HEK293 (cell line): ENCODE measurements around the gene PROX1.

ENCODE experiments used
- CTCF ChIA-PET: fragments of 350-600 bp; formaldehyde crosslinking; extraction: SDS; loops from one replicate; lab custom pipeline; 2021; ENCODE audit warnings: antibody characterized with exemption; lab: Yijun Ruan, JAX
- POLR2A ChIA-PET: fragments of 300-600 bp; formaldehyde crosslinking; extraction: SDS; loops from one replicate; lab custom pipeline; 2020; ENCODE audit warnings: antibody characterized with exemption, inconsistent platforms; lab: Yijun Ruan, JAX
- H3K27ac ChIP-seq: fragments of 200-500 bp; sonication (Bioruptor generic); 2 replicates; pipeline ENCODE4 v1.5.1; 2014; ENCODE audit warnings: low read depth, low read length, control low read depth, inconsistent platforms; ENCODE audit errors: extremely low read depth
- H3K36me3 ChIP-seq, 2 experiments: fragments of 200-500 bp in 1 of 2; sonication (Bioruptor generic) in 1 of 2; 1 replicate in 1 of 2; 2 replicates in 1 of 2; pipeline ENCODE4 v1.5.1; 2014 to 2017; ENCODE audit warnings: inconsistent platforms in 2 of 2, low read length in 2 of 2; ENCODE audit not compliant: control insufficient read depth in 2 of 2, insufficient read depth in 1 of 2
- H3K4me1 ChIP-seq: fragments of 200-500 bp; sonication (Bioruptor generic); 2 replicates; pipeline ENCODE4 v1.5.1; 2014; ENCODE audit warnings: mild to moderate bottlenecking, low read length, inconsistent platforms; ENCODE audit not compliant: control insufficient read depth, insufficient read depth
- H3K4me3 ChIP-seq: 2 replicates; pipeline ENCODE4 v1.5.1; 2011; ENCODE audit warnings: low read depth, mild to moderate bottlenecking, control low read depth, low read length, moderate library complexity
- H3K9me3 ChIP-seq: fragments of 200-500 bp; sonication (Bioruptor generic); 2 replicates; pipeline ENCODE4 v1.5.1; 2014; ENCODE audit warnings: low read depth, low read length, inconsistent platforms; ENCODE audit not compliant: control insufficient read depth, insufficient read depth
- BCL11B ChIP-seq: fragments of 450-650 bp; formaldehyde crosslinking; IDR thresholded peaks from 2 replicates; pipeline ENCODE4 v1.5.1; 2016; ENCODE audit warnings: low read depth, missing biosample characterization, missing genetic modification characterization
- HOXA7 ChIP-seq: sonication (generic); formaldehyde crosslinking; IDR thresholded peaks from 2 replicates; pipeline ENCODE4 v1.8.1; 2022; ENCODE audit warnings: missing genetic modification reagents, borderline replicate concordance
- KLF16 ChIP-seq: fragments of 450-650 bp; formaldehyde crosslinking; IDR thresholded peaks from 2 replicates; pipeline ENCODE4 v1.5.1; 2017; ENCODE audit warnings: missing biosample characterization, missing genetic modification characterization
- KLF17 ChIP-seq: fragments of 450-650 bp; formaldehyde crosslinking; IDR thresholded peaks from 2 replicates; pipeline ENCODE4 v1.5.1; 2016; ENCODE audit warnings: missing biosample characterization, missing genetic modification characterization
- KLF9 ChIP-seq: fragments of 450-650 bp; formaldehyde crosslinking; IDR thresholded peaks from 2 replicates; pipeline ENCODE4 v1.5.1; 2016; ENCODE audit warnings: missing biosample characterization, missing genetic modification characterization, low read depth
- PRDM2 ChIP-seq: fragments of 450-650 bp; formaldehyde crosslinking; IDR thresholded peaks from 2 replicates; pipeline ENCODE4 v1.5.1; 2016; ENCODE audit warnings: missing biosample characterization, missing genetic modification characterization, borderline replicate concordance
- SALL2 ChIP-seq: fragments of 450-650 bp; formaldehyde crosslinking; IDR thresholded peaks from 2 replicates; pipeline ENCODE4 v1.5.0; 2017; ENCODE audit warnings: missing biosample characterization, mild to moderate bottlenecking, missing genetic modification characterization, borderline replicate concordance
- SCRT2 ChIP-seq: fragments of 450-650 bp; formaldehyde crosslinking; IDR thresholded peaks from 2 replicates; pipeline ENCODE4 v1.5.1; 2016; ENCODE audit warnings: missing biosample characterization, missing genetic modification characterization
- SP3 ChIP-seq: fragments of 450-650 bp; formaldehyde crosslinking; IDR thresholded peaks from 2 replicates; pipeline ENCODE4 v1.5.1; 2016; ENCODE audit warnings: missing biosample characterization, missing genetic modification characterization
- ZBTB8A ChIP-seq: fragments of 450-650 bp; formaldehyde crosslinking; IDR thresholded peaks from 2 replicates; pipeline ENCODE4 v1.5.1; 2016; ENCODE audit warnings: missing biosample characterization, missing genetic modification characterization
- ZFHX2 ChIP-seq: fragments of 450-650 bp; formaldehyde crosslinking; conservative IDR thresholded peaks from 2 replicates; pipeline ENCODE4 v1.5.1; 2016; ENCODE audit warnings: missing biosample characterization, missing genetic modification characterization
- ZNF146 ChIP-seq: fragments of 450-650 bp; formaldehyde crosslinking; IDR thresholded peaks from 2 replicates; pipeline ENCODE4 v1.5.1; 2016; ENCODE audit warnings: missing biosample characterization, missing genetic modification characterization
- ZNF175 ChIP-seq: fragments of 450-650 bp; formaldehyde crosslinking; IDR thresholded peaks from 2 replicates; pipeline ENCODE4 v1.5.1; 2016; ENCODE audit warnings: missing biosample characterization, missing genetic modification characterization
- ZNF416 ChIP-seq: fragments of 450-650 bp; formaldehyde crosslinking; IDR thresholded peaks from 2 replicates; pipeline ENCODE4 v1.5.1; 2016; ENCODE audit warnings: missing biosample characterization, missing genetic modification characterization
- ZNF510 ChIP-seq: fragments of 450-650 bp; formaldehyde crosslinking; IDR thresholded peaks from 2 replicates; pipeline ENCODE4 v1.5.1; 2018; ENCODE audit warnings: mild to moderate bottlenecking, missing genetic modification characterization, missing biosample characterization; ENCODE audit not compliant: insufficient replicate concordance
- ZNF558 ChIP-seq: fragments of 450-650 bp; formaldehyde crosslinking; IDR thresholded peaks from 2 replicates; pipeline ENCODE4 v1.5.1; 2016; ENCODE audit warnings: missing biosample characterization, missing genetic modification characterization
- ZNF561 ChIP-seq: fragments of 450-650 bp; IDR thresholded peaks from 2 replicates; pipeline ENCODE4 v1.5.1; 2018; ENCODE audit warnings: missing biosample characterization, missing genetic modification characterization, borderline replicate concordance
- ZNF580 ChIP-seq: fragments of 450-650 bp; formaldehyde crosslinking; IDR thresholded peaks from 2 replicates; pipeline ENCODE4 v1.5.1; 2016; ENCODE audit warnings: missing biosample characterization, missing genetic modification characterization
- ZNF621 ChIP-seq: fragments of 450-650 bp; formaldehyde crosslinking; IDR thresholded peaks from 2 replicates; pipeline ENCODE4 v1.5.1; 2017; ENCODE audit warnings: missing biosample characterization, missing genetic modification characterization
- ZNF747 ChIP-seq: fragments of 450-650 bp; formaldehyde crosslinking; IDR thresholded peaks from 2 replicates; pipeline ENCODE4 v1.5.1; 2016; ENCODE audit warnings: missing biosample characterization, missing genetic modification characterization
- ZSCAN23 ChIP-seq: fragments of 450-650 bp; formaldehyde crosslinking; IDR thresholded peaks from 2 replicates; pipeline ENCODE4 v1.5.1; 2016; ENCODE audit warnings: missing biosample characterization, missing genetic modification characterization
- ZSCAN30 ChIP-seq: fragments of 450-650 bp; IDR thresholded peaks from 2 replicates; pipeline ENCODE4 v1.5.1; 2018; ENCODE audit warnings: missing biosample characterization, mild to moderate bottlenecking, missing genetic modification characterization, moderate library complexity
- ZSCAN5A ChIP-seq: fragments of 450-650 bp; formaldehyde crosslinking; IDR thresholded peaks from 2 replicates; pipeline ENCODE4 v1.5.1; 2016; ENCODE audit warnings: missing biosample characterization, missing genetic modification characterization

The PROX1 gene

GRCh38 chr1:214012418-214012817 lies 24.6 kb downstream of the PROX1 start:
- no peaks in the 10 kb centered on the region; the same call in 1 of the 2 replicates for H3K4me1 ChIP-seq
- ChIA-PET POLR2A (no interaction called here), CTCF (interaction anchor here (0.6 to 1.1 kb wide), 2 partner anchors 111 to 1518 kb away, joined by 5 to 6 read pairs; no protein-coding TSS in a partner anchor)
- no peak for TF ChIP-seq ZFHX2 (tag by site-specific recombination)
- no peak for TF ChIP-seq ZNF747 (tag by site-specific recombination)
- TF ChIP-seq HOXA7: no peak
- no peak for TF ChIP-seq ZNF561
- TF ChIP-seq ZNF510 (tag by site-specific recombination): no peak
- no peak for TF ChIP-seq ZNF146 (tag by site-specific recombination)
- no peak for TF ChIP-seq PRDM2 (tag by site-specific recombination)
- no peaks in the 10 kb centered on the region for H3K9me3 ChIP-seq
- no peak overlapping the region for H3K27ac ChIP-seq
- H3K36me3 ChIP-seq: peaks cover 0 to 47% of the 10 kb centered on the region in 2 experiments; a peak in 1 of 3 replicates
- no peak overlapping the region for H3K4me3 ChIP-seq

- CTCF ChIA-PET: interaction anchor here (1.0 kb wide), 1 partner anchor 109 kb away, joined by 3 read pairs; no protein-coding TSS in a partner anchor
- Histone ChIP-seq H3K4me3 (no peak overlapping the region), H3K4me1 (peaks cover 4% of the 10 kb centered on the region; the same call in 1 of the 2 replicates), H3K27ac (no peak overlapping the region)
- TF ChIP-seq ZSCAN30 (tag by site-specific recombination) (no peak), BCL11B (tag by site-specific recombination) (no peak), SCRT2 (no peak)
- TF ChIP-seq, all 188 proteins: peak for 0
- Histone ChIP-seq H3K36me3 (peaks cover 0 to 47% of the 10 kb centered on the region in 2 experiments; a peak in 1 of 3 replicates), H3K9me3 (no peaks in the 10 kb centered on the region)
- POLR2A ChIA-PET: no interaction called here
Observed at GRCh38 chr1:214013614-214014377, 26.0 kb downstream of the PROX1 start.

- Histone ChIP-seq H3K36me3 (peaks cover 0 to 47% of the 10 kb centered on the region in 2 experiments; a peak in 1 of 3 replicates), H3K27ac (no peak overlapping the region), H3K4me1 (peaks cover 5% of the 10 kb centered on the region; the same call in 1 of the 2 replicates), H3K9me3 (no peaks in the 10 kb centered on the region), H3K4me3 (no peak overlapping the region)
- ChIA-PET CTCF (interaction anchor here (1.0 kb wide), 1 partner anchor 108 kb away, joined by 3 read pairs; no protein-coding TSS in a partner anchor), POLR2A (no interaction called here)
- no peak for TF ChIP-seq KLF17 (tag by site-specific recombination)
- no peak for TF ChIP-seq ZSCAN5A
- TF ChIP-seq SALL2 (tag by site-specific recombination): no peak
- no peak for TF ChIP-seq KLF9 (tag by site-specific recombination)
- no peak for TF ChIP-seq ZNF580
- TF ChIP-seq SP3 (tag by site-specific recombination): no peak
- TF ChIP-seq ZNF416 (tag by site-specific recombination): no peak
- no peak for TF ChIP-seq KLF16 (tag by site-specific recombination)
- TF ChIP-seq ZNF558 (tag by site-specific recombination): no peak
- no peak for TF ChIP-seq ZBTB8A (tag by site-specific recombination)
- no peak for TF ChIP-seq ZSCAN23 (tag by site-specific recombination)
- TF ChIP-seq ZNF175 (tag by site-specific recombination): no peak
- TF ChIP-seq ZNF621: no peak
Observed at GRCh38 chr1:214014730-214015129, 27.0 kb downstream of the PROX1 start.
